ENCODE measurements around the gene ZNF223.

ZNF223 gene

DNA sequence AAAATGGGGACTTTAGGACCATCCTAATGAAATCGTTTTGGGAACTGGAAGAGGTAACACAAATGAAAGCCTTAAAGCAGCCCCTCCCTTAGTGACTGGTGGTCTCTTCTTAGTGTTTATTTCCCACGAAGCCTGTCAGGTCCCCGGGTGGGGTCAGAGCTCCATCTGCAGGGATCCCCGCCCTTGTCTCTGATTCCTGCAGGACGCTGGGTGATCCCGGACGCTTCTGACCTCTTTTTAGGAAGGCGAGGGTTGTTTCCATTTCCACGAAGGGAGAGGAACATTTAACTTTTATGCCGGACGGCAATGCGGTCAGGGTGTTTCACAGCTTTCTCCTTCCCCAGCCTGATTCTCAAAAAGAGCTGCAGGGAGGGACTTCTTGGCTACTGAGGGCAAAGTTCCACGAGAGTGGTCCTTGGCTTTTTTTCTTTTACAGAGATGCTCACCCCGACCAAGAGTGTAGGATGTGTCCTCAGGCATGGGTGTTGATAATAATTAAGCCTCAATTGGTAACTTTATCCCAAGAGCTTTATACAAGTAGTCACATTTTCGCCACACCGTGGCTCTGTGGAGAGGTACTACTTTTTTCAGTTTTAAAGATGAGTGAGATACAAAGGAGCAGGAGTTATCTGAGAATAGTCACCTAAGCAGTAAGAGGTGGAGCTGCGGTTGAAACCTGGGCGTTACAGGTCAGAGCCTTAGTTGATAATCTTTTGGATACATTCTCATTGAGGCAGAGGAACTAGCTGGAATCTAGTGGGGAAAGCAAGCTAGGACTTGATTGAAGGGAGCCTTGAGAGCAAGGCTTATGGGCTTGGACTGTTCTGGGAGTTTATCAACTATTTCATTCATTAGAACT, 20.9 kb downstream of the ZNF223 start:
- ATAC-seq, result no peak

DNA sequence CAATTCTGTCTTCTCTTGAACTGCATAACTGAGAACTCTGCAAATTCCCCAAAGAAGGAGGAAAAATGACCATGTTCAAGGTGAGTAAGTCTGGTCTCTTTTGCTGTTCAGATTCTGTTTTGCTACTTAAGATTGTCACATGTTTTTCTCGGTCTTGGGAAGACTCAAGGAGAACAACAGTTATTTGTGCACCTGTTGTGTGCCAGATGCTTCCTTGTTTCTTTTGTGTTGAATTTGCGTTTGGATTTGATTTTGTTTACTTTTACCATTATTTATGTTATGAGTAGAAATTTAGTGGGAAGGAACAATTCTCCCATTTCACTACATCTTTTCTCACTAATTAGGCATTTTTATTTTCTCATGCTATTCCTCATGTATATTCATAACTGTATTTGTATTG, 24.5 kb downstream of the ZNF223 start:
- no peak for ATAC-seq

DNA sequence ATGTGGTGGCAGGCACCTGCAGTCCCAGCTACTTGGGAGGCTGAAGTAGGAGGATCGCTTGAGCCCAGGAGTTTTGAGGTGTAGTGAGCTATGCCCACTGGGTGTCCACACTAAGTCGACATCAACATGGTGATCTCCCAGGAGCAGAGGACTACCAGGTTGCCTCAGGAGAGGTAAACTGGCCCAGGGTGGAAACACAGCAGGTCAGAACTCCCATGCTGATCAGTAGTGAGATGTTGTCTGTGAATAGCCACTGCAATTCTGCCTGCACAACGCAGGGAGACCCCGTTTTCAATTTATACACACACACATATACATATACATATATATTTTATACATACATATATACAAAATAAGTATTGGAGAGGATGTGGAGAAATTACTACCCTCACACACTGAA, 40.3 kb downstream of the ZNF223 start:
- no peak for ATAC-seq

- peak; percentile 92 to 94 for ATAC-seq
Measured at GRCh38 chr19:44093931-44094765, 42.3 kb downstream of the ZNF223 start, which contains the start of gene ZNF224. ZNF224 (plus strand) TSS chr19:44094361; CDS start chr19:44097874, 3,513 bp downstream.

DNA sequence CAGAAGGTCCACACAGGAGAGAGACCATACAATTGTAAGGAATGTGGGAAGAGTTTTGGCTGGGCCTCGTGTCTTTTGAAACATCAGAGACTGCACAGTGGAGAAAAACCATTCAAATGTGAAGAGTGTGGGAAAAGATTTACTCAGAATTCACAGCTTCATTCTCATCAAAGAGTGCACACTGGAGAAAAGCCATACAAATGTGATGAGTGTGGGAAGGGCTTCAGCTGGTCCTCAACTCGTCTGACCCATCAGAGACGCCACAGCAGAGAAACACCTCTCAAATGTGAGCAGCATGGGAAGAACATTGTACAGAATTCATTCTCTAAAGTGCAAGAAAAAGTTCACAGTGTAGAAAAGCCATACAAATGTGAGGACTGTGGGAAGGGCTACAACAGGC, 55.9 kb downstream of the ZNF223 start:
- ATAC-seq, result no peak

GRCh38 chr19:44109458-44109857, 57.6 kb downstream of the ZNF223 start:
- ATAC-seq, result no peak

- no peak for ATAC-seq
Measured at GRCh38 chr19:44111910-44112463, 60.2 kb downstream of the ZNF223 start.

GRCh38 chr19:44112802-44113137, 60.9 kb downstream of the ZNF223 start:
- no peak for ATAC-seq

DNA sequence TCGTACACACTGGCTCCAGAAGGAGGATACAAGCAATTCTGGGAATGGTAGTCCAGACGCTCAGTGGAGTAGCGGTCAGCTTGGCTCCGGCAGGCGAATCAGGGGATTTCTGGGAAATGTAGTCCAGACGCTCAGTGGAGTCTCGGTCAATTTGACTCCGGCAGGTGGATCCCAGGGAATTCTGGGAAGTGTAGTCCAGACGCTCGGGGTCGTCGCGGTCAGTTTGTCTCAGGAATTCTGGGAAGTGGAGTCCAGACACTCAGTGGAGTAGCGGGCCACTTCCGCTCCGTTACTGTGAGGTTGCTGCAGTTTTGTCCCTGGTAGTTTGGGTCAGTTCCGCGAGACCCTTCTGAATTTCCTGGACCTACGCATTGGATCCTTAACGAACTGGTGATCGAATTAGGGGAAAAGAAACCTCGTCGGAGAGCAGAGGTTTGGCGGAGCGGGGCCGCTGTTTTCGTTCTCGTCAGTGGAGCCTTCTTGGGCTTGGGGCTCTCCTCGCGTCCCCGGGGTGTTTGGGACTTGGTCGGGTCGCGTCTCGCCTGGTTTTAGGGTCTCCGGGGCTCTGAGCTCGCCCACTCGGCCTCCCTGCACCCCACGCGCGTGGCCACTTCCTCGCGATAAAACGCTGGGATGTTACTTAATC, 61.4 kb downstream of the ZNF223 start, which contains the start of gene ZNF225:
TSS of gene ZNF225 (plus strand) at position 262 of the 646 bp plus-strand sequence. CDS start 2,429 bp downstream, outside the sequence.
- ATAC-seq, result peak; percentile 98 to 100

GRCh38 chr19:44113784-44114390, 62.1 kb downstream of the ZNF223 start:
- ATAC-seq, result no peak
